ENCODE measurements around the gene FNDC3A.
"Not testable (repeated sequence)": the region's sequence is repeated elsewhere in the genome, so short reads cannot be mapped to it uniquely, and the experiment has no call there.

The FNDC3A gene

DNA sequence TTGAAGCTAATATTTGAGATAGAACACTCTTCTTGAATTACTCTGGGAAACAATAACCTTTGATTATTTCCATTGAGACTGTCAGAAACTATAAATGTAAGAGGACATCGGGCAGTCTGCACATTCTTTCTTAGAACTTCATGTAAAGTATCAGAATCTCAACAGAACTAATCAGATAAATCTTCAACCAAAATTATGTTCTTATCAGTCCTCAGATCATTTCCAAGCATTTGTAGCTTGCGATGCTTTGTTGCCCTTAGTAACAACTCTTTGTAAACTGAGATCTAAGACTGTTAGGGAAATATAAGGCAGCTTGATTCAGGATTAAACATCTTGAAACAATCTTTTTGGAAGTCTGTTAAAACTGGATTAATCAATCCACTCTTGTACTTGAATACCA lies 70.3 kb downstream of the FNDC3A start:
- no peak for DNase-seq

DNA sequence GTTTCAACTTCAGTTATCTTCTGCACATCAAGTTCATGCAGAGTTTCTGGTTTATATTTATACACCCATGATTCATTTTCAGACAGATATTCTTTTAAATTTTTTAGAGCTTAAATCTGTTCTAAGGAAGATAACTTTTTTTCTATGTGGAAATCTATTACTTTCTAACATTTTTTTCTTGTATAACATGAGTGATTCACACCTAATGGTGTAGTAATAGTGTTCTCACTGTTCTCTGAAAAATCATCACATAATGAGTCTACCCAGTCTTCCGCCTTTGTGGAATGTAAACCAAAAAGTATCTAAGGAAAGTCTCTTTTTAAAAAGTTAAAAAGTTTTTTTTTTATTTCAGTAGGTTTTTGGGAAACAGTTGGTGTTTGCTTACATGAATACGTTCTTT lies 70.8 kb downstream of the FNDC3A start:
- no peak for DNase-seq

DNA sequence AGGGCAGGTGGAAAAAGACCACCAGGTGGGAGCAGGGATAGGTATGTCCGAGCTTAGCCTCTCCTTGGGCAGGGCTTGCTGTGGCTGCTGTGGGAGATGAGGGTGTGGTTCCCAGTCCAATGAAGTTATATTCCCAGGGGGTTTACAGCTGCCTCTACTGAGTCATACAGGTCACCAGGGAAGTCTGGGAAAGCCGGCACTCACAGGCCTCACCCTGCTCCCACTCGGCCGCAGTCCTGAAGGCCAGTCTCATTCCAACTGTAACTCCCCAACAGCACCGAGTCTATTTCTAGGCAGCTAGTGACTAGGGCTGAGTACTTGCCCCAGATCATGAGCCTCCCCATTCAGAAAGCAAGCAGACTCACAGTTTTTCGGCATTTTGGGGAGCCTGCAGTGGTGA lies 77.1 kb downstream of the FNDC3A start:
- no peak for DNase-seq

- DNase-seq, result no peak
Observed at GRCh38 chr13:49053215-49053614, 77.5 kb downstream of the FNDC3A start.

DNA sequence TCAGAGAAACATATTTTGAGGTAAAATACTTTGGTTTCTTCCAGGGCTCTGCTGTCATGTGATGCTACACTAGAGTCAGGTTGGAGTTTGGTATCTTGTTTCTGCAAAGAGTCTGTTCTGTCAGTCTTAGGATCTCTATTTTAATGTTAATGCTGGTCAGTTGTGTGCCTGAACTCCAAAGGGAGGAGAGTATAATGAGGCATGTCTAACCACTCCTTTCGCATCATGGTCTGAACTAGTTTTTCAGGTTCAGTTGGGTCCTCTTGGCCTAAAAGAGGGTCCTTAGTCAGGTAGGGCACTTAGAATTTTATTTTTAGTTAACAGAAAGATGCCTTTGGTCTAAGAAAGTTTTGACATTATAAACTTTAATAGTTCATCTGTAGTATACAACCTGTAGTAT lies 78.2 kb downstream of the FNDC3A start:
- DNase-seq, result no peak

DNA sequence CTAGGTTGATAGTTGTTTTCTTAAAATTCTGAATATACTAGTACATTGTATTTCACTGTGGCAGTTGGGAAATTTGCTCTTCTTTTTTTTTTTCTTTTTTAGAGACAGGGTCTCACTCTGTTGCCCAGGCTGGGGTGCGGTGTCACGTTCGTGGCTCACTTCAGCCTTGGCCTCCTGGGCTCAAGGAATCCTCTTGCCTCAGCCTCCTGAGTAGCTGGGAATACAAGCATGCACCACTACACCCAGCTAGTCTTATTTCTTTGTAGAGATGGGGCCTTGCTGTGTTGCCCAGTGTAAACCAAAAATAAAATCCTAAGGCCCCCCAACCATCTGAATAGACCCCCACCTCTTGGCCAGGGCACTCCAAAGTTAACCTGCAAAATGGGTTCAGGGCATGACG lies 79.3 kb downstream of the FNDC3A start:
- DNase-seq, result no peak

DNA sequence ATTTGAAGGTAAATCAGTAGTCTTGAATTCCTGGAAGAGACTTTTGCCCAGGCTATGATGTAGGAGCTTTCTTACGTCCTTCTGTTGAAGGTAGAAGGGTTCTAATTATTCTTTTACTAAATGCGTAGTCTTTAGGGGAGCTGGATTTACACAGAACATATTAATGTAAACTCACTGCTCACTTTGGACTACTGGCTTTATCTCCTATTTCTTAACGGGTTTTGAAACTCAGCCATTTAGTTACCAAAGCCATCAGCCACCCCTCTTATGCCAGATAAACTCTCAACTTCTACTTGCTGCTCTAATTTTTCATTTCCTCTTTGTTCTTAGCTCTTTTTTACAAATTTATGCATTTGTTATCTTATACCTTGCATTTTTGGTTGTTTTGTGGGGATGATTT lies 81.5 kb downstream of the FNDC3A start:
- DNase-seq, result no peak

DNA sequence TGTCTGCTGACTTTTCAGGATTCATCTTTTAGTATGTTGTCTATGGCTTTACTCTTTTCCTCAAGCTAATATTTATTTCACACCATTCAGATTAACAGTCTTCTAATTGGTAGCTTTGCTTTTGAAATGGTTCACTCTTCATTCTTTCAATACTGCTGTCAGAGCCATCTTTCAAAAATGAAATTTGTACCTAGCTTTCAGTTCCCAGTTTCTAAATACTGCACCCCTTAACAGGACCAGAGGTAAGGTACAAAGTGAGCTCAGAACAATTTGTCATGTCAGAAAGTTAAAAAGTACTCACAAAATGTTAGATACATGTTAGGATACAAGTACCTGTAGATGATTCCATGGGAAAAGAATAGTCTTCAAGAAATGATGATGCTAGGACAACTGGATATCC lies 83.0 kb downstream of the FNDC3A start:
- DNase-seq, result no peak

DNA sequence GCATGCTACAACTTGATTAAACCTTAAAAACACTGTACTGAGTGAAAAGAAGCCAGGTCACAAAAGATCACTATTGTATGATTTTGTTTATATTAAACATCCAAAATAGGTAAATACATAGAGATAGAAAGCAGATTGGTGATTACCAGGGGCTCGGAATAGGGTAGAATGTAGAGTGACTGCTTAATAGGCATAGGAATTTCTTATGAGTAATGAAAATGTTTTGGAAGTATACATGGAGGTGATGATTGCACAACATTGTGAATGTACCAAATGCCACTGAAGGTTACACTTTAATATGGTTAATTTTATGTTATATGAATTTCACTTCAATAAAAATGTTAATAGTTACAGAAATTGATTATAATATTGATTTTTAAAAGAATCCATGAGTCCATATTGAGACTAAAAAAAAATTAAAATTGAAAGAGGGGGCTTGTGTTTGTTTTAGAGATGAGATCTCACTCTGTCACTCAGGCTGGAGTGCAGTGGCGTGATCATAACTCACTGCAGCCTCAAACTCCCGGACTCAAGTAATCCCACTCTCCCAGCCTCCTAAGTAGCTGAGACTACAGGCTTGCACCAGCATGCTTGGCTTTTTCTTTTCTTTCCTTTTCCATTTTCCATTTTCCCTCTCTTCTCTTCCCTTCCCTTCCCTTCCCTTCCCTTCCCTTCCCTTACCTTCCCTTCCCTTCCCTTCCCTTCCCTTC lies 85.1 kb downstream of the FNDC3A start:
- DNase-seq, result no peak

DNA sequence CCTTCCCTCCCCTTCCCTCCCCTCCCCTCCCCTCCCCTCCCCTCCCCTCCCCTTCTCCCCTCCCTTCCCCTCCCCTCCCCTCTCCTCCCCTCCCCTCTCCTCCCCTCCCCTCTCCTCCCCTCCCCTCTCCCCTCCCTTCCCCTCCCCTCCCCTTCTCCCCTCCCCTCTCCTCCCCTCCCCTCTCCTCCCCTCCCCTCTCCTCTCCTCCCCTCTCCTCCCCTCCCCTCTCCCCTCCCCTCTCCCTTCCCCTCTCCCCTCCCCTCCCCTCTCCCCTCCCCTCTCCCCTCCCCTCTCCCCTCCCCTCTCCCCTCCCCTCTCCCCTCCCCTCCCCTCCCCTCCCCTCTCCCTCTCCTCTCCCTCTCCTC lies 85.7 kb downstream of the FNDC3A start:
- DNase-seq, result not testable (repeated sequence)

DNA sequence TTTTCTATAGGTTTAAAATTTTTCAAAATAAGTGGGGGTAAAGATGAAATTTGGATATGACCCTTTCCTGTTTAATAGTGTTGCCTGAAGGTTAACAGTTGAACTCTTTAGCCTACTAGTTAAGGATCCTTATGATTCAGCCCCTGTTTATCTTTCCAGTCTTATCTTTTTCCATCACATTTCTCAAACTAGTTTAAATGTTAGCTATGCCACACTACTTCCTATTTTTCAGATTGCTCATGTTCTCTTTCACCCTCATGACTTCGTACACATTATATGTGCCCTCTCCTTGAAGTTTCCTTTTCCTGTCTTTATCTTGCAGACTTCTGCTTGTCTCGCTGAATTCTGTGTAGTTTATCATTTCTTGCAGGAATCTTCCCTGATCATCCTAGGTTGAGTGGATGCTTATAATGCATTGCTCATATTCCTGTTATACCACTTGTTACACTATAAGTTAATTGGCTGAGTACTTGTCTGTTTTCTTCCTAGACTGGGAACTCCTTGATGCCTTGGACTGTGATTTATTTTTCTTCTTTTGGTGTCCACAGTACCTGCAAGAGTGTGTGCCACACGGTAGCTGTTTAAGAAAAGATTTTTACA lies 86.7 kb downstream of the FNDC3A start:
- DNase-seq, result no peak

DNA sequence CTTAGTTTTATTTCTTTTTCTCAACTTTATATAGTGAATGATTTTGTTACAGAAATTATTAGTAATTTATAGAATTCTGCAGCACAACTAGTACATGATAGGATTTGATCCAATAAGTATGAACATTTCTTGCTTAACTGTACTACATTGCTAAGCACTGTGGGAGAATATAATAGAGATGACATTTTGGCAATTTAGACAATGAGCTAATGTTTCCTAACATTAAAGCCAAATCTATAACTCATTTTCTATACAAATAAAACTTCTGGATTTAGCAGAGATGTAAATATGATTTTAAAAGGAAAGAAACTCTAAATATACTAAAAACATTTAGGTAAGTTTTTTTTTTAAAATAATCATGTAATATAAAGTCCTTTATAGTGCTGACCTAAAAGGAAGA lies 87.3 kb downstream of the FNDC3A start:
- no peak for DNase-seq

DNA sequence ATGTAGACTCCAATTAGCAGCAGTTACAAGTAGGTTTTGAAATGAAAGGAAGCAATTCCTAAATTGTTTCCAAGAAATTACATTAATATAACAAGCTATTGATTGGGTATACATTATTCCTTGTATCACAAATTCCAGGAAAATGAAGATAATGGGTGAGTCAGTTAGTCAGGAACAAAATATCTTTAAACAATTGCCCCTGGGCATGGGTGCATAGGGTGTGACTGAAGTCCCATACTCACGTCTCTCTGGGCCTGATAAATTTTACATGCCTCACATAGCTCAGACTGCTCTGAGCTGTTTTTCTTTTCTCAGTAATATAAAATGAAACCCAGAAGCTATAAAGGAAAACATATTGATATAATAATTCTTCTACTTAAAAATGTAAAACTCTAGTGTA lies 87.8 kb downstream of the FNDC3A start:
- DNase-seq, result no peak

DNA sequence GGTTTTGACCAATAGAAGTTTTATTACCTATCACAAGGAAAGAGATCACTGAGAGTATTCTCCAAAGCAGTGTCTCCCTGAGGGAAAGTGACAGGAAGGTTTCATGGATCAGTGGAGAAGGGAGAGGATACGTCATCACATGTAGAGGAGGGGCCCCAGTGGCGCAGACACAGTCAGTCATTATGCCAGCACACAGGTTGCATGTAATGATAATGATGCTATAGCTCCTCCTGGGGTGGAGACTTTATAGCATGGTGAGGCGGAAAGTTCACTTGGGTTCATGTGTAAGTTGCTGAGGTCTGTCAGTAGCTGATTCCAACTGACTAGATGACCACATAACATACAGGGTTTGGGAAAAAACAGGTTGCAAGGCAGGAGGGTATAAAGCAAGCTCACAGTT lies 88.8 kb downstream of the FNDC3A start:
- no peak for DNase-seq

DNA sequence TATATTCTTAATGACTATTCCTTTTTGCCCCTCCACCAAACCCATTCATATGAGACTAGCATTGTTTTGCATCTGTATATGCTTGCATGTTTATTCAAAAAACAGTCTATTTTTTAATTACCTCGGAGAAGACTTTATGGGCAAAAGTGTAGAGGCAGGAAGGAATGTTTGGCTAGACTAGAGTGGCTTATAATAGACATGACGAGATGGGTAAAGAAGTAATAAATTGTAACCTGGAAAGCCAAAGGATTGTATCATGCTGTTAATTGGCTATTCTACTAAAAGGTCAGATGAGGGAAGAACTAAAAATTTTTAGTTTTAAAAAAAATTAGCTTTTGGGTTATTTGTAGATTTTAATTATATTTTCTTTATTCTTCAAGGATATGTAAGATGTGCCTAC lies 91.1 kb downstream of the FNDC3A start:
- no peak for DNase-seq

GRCh38 chr13:49068498-49068897 lies 92.8 kb downstream of the FNDC3A start:
- DNase-seq, result not testable (repeated sequence)

DNA sequence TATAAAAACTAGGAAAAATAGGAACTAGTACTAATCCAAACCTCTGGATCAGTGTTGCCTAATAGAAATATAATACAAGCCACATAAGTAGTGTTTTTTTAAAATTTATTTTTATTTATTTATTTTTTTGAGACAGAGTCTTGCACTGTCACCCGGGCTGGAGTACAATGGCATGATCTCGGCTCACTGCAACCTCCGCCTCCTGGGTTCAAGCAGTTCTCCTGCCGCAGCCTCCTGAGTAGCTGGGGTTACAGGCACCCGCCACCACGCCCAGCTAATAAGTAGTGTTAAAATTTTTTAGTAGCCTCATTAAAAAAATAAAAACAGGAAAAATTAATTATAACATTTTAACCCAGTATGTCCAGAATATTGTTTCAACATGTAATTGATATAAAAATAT lies 94.3 kb downstream of the FNDC3A start:
- not testable (repeated sequence) for DNase-seq

DNA sequence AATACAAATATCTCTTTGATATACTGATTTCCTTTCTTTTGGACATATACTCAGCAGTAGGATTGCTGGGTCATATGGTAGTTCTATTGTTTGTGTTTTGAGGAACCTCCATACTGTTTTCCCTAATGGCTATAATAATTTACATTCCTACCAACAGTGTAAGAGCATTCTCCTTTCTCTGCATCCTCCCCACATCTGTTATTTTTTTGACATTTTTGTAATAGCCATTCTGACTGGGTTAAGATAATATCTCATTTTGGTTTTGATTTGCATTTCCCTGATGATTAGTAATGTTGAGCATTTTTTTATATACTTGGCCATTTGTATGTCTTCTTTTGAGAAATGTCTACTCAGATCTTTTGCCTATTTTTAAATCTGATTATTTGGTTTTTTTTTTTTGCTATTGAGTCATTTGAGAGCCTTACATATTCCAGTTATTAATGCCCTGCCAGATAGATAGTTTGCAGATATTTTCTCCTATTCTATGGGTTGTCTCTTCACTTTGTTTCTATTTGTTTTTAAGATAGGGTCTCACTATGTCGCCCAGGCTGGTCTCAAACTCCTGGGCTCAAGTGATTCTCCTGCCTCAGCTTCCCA lies 95.7 kb downstream of the FNDC3A start:
- no peak for DNase-seq

DNA sequence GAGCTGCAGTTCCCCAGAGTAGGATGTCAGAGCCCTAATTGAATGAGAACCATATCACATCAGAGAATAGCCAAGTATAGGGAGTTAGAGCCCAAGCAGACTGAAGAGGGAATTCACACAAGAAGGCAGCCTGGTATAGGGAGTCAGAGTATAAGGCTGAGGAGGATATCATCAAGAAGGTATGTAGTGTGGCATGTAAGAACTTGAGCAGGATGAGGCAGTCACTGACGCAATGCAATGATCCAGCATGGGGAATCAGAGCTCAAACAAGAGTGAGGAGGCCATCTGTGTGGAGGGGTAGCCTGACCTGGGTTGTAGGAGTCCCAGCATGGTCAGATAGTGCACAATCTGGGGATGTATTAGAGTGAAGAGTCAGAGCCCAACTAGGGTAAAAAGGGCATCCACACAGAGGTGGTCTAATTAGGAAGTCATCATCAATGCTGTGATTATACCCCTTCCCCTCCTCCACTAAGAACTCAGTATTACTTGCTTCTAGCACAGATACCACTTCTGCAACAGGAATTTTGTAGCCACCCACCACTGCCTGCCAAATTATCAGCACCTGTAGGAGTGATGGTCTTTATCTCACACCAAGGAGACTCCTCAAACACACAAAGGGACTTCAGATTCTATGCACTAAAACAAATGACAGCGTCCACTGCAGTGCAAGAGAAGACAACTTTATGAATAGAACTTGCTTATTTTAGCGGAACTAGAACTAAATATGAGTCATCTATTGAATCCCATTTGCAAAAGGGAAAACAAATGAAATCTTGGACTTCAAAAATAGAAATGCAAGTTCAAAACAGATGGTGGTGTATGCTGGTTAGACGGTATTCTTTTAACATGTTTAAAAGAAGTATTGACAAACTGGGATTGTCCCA lies 107.2 kb downstream of the FNDC3A start:
- DNase-seq, result no peak

DNA sequence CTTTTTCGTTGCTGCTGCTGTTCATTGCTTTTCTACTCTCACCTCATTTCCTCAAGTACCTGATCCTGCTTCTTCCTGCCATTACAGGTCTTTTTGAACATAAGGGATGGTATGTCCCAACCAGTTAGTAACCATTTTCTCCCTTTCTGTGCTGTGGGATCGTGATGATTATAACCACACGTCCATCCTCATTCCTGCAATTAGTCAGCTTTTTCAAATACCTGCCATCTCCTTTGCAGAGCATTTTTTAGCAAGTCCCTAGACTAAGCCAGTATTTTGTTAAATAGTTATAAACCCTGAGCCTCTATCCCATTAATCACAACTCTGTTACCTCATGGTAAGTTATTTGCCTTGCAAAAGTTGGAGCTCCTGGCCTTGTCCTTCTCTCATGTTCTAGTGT lies 109.2 kb downstream of the FNDC3A start:
- DNase-seq, result no peak

DNA sequence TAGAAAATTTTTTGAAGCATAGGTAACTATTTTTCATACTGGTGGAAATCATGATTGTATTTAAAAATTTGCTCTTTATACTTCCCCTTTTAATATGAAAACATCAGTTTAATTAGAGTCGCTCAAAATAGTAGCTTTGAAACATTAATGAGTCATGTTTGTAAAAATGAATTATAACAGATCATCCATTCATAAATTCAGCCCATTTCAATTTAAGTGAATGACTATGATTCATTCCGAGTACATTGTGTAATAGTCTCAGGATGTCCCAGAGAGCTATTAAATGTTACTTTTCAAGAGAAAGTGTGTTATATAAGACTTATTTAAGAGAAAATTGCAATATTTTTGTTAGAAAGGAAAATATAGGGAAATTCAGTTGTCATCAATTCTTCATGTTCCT lies 111.0 kb downstream of the FNDC3A start:
- no peak for DNase-seq

DNA sequence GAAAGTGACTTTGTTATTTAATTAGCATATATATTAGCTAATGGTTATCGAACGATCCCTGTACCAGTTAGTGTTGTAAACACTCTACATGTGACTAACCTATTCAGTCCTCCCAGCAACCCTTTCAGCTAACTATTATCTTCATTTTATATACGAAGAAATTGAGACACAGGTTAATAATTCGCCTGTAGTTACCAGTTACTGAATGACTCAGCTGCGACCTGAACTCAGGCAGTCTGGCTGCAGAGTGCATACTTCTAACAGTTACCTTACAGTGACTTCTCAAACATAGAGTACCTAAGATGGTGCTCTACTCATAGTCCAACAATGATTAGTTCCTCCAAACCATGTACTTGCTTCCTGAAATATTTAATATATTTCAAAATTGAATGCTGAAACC lies 117.7 kb downstream of the FNDC3A start:
- no peak for DNase-seq

GRCh38 chr13:49097374-49097773 lies 121.7 kb downstream of the FNDC3A start:
- no peak for DNase-seq

DNA sequence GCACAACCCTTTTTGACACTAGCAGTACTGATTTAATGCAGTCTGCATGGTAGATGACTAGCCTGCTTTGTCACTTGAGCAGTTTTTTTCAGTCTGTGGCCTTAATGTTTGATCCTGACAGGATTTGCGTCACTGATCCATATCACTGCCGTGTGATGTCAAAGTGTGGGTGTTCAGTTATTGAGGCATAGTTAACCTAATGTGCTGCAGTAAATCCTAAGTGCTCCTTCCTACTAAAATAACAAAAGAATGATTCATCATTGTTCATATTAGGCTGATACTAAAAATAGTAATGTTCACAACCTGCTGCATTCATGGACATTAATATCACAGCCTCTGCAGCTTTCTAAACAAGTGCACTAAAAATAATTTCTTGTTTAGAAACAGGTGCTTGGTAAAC lies 122.5 kb downstream of the FNDC3A start:
- no peak for DNase-seq

Data from CD4-positive, alpha-beta T cell treated with Interleukin-15 for 1 hour (primary cell).